ENCODE measurements around the gene IGFBP2.

DNA sequence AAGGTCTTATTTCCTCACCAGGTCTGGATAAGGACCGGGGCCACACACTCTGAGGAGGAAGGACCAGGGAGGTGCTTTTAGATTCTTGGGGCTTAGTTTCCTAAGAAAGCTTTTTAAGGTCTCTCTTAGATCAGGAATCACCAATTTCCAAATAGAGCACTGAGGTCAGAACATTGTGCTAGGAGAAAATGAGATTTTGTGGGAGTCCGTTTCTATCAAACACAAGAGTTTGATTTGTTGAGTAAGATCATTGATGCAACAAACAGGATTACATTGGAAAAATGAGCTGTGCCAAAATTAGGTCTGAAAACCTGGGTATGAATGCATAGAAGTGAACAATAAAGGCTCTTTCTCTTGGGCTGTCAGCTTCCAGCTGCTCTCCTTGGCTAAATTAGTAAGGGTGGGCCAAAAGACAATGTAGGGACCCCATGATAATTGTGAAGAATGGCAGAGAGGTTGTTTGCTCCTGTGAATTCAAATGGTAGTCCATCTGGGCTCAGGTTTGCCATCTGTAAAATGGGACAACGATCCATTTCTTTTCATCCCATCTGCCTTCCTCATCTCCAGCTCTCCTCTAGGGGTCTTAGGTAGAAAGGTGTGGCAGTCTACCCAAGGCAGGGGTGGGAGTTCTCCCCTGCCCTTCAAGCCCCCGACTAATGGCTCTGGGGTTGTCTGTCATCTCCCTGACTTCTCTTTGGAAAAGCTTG lies 20.0 kb downstream of the IGFBP2 start:
- TF ChIP-seq, protein P1, sequence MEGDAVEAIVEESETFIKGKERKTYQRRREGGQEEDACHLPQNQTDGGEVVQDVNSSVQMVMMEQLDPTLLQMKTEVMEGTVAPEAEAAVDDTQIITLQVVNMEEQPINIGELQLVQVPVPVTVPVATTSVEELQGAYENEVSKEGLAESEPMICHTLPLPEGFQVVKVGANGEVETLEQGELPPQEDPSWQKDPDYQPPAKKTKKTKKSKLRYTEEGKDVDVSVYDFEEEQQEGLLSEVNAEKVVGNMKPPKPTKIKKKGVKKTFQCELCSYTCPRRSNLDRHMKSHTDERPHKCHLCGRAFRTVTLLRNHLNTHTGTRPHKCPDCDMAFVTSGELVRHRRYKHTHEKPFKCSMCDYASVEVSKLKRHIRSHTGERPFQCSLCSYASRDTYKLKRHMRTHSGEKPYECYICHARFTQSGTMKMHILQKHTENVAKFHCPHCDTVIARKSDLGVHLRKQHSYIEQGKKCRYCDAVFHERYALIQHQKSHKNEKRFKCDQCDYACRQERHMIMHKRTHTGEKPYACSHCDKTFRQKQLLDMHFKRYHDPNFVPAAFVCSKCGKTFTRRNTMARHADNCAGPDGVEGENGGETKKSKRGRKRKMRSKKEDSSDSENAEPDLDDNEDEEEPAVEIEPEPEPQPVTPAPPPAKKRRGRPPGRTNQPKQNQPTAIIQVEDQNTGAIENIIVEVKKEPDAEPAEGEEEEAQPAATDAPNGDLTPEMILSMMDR (IDR thresholded peaks at IDR 0.05): no peak
- TF ChIP-seq POLR2AphosphoS5 (IDR thresholded peaks at IDR 0.05; ENCODE audit: low read depth, low read length): no peak
- TF ChIP-seq, protein P2, sequence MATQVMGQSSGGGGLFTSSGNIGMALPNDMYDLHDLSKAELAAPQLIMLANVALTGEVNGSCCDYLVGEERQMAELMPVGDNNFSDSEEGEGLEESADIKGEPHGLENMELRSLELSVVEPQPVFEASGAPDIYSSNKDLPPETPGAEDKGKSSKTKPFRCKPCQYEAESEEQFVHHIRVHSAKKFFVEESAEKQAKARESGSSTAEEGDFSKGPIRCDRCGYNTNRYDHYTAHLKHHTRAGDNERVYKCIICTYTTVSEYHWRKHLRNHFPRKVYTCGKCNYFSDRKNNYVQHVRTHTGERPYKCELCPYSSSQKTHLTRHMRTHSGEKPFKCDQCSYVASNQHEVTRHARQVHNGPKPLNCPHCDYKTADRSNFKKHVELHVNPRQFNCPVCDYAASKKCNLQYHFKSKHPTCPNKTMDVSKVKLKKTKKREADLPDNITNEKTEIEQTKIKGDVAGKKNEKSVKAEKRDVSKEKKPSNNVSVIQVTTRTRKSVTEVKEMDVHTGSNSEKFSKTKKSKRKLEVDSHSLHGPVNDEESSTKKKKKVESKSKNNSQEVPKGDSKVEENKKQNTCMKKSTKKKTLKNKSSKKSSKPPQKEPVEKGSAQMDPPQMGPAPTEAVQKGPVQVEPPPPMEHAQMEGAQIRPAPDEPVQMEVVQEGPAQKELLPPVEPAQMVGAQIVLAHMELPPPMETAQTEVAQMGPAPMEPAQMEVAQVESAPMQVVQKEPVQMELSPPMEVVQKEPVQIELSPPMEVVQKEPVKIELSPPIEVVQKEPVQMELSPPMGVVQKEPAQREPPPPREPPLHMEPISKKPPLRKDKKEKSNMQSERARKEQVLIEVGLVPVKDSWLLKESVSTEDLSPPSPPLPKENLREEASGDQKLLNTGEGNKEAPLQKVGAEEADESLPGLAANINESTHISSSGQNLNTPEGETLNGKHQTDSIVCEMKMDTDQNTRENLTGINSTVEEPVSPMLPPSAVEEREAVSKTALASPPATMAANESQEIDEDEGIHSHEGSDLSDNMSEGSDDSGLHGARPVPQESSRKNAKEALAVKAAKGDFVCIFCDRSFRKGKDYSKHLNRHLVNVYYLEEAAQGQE (IDR thresholded peaks at IDR 0.05; ENCODE audit: insufficient read depth in 1 of 2, low read depth in 2 of 2, low read length in 1 of 2): no peak
- TF ChIP-seq SIN3A (IDR thresholded peaks at IDR 0.05; ENCODE audit: borderline replicate concordance, insufficient read depth, low read depth, low read length): no peak
- TF ChIP-seq TCF7L2 (IDR thresholded peaks at IDR 0.05; ENCODE audit: low read depth, low read length): no peak
